ENCODE measurements around the gene GPD1L.

The GPD1L gene

DNA sequence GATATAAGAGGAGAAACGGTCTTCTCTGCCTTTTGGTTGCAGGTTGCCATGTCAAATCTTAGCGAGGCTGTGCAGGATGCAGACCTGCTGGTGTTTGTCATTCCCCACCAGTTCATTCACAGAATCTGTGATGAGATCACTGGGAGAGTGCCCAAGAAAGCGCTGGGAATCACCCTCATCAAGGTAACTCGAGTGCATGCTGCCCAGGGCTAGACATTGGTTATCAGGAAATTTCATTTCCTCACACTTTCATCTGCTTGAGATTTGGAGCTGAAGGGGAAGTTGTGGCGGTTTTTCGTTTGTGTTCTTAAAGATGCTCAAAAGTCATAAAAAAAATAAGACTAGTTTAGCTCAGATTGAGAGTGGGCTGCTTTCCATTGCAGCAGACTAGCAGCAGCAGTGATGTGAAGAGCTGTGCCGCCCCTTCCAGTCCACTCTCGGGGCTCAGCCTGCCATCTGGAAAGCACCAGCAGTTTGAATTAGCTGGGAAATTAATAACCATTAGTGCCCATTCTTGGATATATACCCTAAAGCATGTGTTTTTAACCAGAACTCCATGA, 32.2 kb downstream of the GPD1L start:
- no peak for DNase-seq

DNA sequence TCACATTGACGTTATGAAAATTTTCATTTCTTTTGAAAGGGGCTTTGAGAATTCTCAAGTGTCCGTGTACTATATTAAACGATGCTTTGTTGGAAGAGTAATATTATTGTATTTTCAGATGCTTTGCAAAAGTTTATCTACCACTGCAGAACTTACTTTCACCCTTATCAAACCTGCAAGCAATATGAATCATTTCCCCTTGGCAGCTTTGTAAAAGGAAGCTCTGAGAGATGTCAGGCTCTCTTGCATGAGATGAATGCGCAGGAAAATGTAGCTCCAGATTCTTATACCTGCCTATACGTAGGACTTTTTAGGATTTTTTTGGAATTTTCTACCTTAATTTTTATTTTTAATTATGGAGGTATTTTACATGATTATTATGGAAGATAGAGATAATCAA, 34.5 kb downstream of the GPD1L start:
- no peak for DNase-seq

DNA sequence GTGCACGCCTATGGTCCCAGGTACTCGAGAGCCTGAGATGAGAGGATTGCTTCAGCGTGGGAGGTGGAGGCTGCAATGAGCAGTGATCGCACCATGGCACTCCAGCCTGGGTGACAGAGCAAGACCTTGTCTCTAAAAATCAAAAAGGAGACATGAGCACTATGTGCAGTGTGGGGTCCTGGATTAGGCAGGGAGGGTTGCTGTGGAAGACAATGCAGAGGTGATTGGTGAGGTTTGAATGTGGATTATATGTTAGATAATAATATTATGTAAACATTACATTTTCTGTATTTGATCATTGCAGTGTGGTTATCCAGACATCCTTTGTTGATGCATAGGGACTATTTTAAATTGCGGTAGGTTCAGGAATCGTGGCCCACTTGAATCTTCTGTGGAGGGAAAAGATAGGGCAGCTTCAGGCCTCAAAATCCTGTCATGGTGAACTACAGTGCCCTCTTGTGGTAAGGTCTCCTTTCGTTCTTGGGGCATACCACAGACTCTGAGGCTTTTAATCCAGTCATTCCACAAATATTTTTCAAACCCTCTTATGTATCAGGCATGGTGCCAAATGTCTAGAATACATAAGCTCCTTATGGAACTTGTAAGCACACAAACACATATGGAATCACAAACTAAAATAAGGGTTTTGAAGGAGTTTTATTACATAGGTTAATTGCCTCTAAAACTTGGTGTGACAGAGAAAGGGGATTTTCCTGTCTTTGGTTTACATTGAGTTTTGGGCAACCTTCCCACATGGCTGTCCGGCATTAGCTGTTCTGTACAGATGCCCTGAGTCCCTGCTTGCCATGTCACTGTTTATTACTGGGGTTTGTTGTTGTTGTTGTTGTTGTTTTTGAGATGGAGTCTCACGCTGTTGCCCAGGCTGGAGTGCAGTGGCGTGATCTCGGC, 37.7 kb downstream of the GPD1L start:
- DNase-seq, result peak; percentile 74 to 86 (median 78)

DNA sequence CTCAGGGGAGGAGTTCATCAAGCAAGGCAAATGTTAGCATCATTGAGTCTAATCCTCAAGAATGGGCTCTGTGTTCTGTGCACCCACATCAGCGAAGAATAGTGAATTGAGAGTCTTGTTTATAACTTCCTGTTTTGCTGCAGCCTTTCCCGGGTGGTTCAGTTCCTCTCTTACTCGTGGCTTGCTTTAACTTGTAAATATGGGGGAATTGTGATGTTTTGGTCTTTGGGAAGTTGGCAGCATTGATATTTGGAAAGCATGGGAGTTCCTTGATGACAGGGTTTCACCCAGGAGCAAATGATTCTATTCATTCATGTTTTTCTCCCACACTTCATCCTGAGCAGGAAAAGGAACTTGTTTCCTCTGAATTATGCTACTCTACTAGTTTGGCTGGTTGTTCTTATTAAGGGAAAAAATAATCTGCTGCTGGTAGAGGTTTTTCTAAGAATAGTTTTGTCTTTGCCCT, 40.4 kb downstream of the GPD1L start:
- peak; percentile 65 to 80 (median 73) for DNase-seq

DNA sequence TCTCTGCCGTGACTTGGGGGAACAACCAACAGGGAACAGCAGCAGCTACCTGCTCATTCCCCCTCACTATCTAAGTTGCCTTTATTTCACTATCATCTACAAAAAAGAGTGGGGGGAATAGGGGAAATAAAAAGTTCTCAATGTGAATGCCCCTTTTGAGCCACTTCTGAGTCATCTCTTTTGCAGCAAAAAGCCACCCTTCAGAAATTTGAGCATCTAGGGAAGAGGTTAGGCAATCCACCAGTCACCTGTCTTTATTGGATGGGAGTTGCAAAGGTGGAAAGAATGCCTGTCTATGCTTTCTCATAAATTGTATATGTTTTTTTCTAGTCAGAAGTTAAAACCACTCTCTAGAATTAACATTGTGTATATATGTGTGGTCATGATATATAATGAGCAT, 41.1 kb downstream of the GPD1L start:
- DNase-seq, result peak in 1 of 4 experiments; percentile 14

DNA sequence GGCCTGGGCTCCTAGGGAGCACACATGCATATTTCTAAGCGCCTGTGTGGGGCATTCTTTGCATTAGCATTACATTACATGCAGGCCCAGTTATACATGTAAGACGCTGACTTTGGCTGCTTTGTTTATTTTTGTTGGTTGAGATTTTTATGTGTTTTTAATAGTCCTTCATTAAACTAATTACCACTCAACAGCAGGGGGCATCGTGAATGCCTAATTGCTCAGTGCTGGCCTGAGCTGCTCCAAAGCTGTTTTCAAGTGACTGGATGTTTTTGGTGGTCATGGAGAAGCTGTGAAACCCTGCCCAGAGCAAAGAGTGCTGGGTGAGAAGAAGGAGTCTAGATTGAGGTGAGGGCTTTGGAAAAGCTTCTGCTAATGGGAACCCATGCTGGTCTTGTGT, 41.5 kb downstream of the GPD1L start:
- DNase-seq, result no peak

DNA sequence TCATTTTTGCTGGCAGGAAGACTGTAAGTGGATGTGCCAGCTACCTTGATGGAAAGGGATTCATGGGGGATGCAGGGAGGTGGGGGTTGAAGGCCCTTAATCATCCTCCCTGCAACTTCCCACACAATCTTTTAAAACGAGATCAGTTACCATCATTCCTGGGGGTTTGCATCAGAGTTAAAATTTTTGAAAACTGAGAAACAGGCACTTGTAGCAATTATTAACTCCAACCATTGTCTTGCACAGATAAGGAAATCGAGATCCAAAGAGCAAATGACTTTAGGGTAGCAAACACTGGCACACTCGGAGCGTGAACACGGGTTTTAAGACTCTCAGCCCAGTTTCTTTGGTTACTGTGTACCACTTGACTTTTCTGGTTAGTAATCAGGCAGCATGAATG, 41.9 kb downstream of the GPD1L start:
- DNase-seq, result no peak

DNA sequence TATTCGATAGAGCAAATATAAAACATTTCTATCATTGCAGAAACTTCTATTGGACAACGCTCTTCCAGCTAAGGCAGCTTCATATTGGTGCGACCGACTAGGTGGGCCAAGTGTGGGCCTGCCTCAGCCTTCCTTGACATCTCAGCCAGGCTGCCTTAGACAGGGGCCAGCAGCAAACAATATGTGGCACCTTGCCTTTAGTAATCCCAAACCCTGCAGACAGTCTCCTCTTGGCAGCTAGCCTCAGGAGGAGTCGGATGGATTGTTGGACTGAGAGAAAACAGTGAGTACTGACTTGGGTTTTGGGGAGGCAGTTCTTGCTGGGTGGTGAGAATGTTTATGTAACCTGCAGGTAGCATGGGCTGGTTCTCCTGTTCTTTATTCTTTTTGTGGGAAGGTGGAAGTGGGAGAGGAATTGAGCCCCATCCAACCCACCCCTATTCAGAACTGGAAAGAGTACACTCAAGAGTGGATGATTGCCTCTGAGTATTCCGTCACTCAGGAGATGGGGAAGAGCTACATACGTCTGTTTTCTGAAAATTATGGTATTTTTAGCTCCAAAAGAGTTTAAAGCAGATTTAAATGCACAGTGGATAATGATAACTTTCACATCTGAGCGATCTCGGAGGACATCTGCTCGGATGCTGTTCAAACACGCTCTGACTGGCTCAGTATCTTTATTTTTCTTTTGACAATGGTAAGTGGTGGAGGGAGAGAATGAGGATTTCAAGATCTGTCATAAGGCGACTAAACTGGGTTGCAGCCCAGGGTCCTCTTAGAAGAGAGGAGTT, 47.2 kb downstream of the GPD1L start:
- no peak for DNase-seq

DNA sequence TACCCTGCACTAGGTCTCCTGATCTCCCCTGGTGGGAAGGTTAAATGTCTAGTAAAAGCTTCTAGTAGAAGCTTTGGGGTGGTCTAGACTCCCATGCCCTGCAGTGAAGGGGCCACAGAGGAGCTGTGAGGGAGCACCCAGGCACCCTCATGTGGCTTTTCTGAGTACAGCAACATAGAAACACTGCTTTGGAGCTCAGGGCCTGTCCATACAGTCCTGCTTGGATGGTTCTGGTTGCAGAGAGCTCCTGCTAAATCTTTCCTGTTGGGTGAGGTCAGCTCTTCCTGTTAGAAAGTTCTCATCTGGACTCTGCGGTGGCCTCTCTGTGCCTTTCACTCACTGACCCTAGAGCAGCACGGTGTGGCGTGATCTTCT, 47.8 kb downstream of the GPD1L start:
- DNase-seq, result no peak

DNA sequence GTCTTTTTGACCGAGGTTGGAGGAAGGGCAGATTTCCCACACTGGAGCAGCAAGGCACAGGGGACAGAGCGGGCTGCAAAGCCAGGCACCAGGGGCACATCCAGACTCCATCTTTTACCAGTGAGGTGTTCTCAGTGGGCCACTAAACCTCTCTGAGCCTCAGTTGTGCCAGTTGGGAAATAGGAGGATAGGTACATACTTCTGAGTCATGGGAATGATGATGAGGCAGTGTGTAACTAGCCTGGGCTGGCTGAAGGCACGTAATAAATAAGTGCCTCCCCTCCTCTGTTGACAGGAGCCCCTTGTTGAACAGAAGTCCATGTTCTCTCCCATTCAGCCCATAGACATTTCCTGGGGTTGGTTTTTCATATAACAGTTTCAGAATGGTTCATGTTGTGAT, 48.7 kb downstream of the GPD1L start:
- no peak for DNase-seq

DNA sequence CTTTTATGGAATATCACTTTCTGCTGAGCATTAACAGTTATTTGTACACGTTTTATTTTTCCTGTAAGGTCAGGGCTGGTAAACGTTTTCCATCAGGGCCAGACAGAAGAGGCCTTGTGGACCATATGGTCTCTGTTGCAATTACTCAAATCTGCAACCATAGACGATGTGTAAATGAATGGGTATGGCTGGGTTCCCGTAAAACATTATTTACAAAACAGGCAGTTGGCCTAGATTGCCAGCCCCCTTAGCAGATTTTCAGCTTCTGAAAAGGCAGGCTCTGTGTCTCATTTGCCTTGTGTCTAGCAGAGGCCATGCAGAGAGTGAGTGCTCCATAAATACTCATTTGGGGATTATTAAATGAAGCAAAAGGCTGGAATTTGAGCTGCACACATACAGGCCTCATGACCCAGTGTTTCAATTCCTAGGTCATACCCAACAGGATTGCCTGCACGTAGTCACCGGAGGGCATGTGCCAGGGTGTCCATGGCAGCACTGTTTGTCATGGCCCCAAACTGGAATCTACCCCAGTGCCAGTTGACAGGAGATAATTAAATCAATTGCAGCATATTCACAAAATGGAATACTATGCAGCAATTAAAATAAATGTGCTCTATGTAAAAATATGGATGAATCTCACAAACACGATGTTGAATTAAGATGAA, 51.3 kb downstream of the GPD1L start:
- DNase-seq, result no peak

DNA sequence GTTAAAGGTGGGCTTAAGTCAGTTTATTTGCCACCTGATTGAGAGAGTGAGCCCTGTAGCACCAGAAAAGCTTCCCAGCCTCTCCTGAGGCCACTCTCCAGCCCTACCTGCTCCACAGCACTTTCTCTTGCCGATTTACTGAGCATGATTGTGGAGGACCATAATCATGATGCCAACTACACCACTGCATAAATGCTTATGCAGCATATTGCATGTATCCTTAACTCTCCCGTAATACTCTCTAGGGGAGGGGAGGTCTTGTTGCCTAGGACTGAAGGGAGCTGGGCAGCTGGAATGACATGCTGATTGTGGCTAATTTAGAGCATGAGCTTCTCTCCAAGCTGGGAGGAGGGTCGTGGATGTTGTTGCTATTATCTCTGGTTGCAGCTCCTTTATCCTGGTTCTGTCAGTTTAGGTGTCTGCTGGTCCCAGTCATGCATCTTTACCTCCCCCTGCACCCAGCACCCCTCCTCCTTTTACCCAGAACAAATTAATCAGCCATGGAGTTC, 54.3 kb downstream of the GPD1L start:
- no peak for DNase-seq

DNA sequence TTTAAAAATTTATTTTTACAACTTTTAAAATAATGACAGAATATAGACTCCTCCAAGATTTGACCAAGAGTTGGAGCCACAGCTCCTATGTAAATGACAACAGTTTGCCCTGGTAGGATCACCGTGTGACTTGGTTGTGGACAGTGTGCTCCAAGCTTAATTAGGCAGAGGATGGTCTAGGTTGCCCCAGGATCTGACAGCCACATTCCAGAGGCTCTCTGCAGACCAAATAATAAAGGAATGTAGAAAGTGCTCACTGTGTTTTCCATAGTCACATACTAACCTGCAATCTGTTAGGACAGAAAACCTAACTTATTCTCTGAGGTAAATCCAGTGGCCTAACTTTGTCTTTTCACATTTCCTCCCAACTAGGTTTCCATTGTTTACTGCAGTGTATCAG, 59.0 kb downstream of the GPD1L start:
- no peak for DNase-seq

DNA sequence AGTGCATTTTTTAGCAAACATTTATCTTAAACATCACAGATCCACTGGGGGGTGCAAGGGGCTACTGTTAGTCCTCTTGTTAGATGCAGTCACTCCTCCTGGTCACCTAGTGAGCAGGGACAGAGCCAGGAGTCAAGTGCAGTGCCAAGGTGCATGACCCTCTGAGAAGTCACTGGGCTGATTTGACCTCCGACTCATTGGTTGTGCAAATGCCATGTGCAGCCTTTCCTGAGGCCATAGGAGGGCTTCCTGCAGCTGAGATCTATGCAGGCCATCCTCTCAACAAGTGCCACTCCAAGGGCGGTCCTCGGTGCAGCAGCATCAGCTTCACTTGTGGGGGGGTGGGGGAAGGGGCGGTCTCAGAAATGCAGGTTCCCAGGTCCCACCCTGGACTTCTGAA, 60.2 kb downstream of the GPD1L start:
- DNase-seq, result no peak

DNA sequence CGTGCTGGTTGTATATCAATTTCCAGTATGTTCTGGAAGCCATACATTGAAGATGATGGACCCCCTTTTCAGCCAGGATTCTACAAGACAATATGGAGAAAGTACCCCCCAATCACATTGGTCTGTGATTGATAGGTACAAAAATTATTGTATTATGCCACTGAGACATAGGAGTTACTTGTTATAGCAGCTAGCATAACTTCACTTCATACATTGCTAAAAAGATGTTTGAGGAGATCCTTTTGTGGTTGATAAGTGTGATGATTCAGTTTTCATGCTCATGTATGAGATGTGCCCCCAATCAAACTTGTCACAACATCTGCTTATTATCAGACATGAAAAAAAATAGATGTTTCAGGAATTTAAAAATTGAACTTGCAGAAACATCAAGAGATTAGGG, 66.0 kb downstream of the GPD1L start:
- DNase-seq, result no peak

DNA sequence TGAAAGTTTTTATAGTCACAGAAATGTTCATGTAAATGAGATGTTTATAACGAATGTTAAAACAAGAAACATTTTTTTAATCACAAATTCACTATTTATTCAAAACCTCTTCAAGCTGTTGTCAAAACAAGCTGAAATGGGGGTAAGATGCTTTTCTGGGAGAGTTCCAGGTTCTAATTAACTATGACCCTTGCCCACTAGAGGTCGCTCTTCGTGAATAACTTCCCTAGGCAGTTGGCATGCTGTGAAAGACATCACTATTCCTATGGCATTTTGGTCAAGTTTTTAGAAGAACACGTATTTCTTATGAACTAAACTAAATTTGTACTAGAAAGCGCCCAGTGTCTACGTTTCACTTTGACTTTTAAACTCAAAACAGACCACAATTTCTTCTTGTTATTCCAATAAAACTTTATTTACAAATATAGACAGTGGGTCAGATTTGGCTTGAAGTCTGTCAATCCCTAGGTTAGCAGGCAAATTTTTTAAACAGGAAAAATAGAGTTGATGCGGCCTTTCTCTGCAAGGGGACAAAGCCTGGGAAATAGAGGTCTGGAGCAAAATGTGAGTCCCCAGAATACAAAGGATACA, 69.3 kb downstream of the GPD1L start:
- peak; percentile 82 to 92 (median 86) for DNase-seq

DNA sequence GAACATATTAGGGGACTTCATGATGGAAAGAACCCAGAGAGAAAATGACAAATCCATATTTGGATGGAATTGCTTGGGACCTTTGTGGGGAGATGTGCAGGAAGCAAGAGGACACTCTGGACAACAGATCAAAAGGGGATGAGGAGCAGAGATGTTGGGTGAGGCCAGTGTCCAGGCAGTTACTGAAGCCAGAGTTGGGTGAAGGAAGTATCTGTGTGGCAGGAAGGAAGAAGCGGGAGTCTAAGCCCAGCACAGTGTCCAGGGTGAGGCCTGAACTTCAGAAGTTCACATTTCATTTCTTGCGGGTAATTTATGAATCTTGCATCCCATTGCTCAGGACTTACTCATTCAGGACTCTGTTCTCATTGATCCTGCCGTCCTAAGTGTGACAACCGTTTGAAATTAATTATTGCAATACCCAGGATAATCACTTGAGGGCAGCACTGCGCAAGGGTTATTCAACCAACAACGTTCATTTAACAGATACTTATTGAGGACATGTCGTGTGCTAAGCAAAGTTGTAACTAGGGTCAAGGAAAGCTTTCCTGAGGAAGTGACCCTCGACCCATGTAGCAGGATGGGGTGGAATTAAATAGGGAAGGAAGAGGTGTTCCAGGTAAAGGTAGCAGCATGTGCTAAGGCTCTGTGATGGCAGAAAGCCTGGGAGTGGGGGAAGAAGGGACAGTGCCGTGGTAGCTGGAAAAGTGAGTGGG, 70.7 kb downstream of the GPD1L start:
- DNase-seq, result peak; percentile 72 to 92 (median 78)

DNA sequence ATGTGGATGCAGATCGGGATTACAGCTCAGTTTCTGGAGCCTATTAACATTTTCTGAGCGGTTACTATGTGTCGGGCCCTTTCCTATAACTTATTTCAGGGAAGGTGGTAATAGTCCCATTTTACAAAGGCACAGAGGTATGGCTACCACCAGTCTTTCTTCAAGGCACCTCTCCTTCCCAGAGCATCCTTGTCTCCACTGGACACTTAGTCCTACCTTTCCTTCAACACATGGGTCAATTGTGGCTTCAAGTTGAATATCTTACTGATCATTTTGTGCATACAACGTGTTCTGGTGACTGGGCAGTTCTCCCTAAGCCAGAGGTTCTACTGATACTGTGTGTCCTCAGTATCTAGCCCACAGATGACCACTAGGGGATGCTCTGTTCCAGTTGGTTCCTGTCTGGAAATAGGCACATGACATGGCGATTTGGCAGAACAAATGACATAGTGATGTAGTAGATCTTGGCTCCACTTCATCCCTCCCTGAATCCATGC, 71.3 kb downstream of the GPD1L start:
- DNase-seq, result peak; percentile 72 to 81 (median 78)

DNA sequence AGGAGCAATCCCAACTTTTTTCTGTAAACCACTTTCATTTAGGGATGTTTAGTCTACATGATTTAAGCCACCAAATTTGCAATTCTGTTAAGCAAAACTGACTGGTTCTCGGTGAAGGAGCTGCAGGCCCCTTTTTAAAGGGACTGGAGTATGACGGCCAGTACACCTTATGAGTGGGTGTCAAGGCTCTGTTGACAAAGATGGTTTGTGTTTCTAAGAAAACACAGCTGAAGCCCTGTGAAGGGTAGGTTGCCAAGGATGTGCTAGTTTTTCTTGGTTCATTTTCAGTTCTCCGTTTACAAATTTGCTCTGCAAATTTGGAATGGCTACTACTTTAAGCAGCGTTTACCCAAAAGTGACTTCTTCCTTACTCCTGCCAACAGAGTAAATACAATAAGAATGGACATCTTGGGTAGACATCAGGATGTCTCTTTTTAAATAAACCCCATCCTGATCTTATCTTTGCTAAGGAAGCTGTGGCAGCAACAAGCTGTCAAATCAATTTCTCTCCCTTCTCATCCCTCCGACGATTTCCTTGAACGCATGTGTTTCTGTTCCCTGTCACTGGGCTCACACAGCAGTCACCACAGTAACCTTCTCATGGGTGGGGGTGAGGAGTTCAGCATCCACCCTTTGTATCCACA, 73.8 kb downstream of the GPD1L start:
- DNase-seq, result no peak

DNA sequence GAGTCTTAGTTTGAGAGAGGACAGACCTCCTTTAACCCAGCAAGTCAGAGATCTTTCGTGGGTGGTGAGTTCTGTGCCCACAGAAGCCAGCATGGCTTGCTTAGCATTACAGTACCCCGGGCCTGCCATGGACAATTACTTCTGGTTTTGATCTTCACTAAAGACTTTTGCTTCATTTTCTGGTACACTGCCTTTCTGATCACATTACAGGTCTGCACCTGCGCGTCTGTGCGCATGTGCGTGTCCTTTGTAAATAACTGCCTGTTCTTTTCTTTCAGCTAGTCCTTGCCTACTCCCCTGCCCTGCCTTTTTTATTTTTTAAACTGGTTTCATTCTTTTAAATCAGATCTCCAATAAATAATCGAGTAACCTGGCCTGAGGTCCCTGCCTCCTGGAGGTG, 74.9 kb downstream of the GPD1L start:
- DNase-seq, result no peak

DNA sequence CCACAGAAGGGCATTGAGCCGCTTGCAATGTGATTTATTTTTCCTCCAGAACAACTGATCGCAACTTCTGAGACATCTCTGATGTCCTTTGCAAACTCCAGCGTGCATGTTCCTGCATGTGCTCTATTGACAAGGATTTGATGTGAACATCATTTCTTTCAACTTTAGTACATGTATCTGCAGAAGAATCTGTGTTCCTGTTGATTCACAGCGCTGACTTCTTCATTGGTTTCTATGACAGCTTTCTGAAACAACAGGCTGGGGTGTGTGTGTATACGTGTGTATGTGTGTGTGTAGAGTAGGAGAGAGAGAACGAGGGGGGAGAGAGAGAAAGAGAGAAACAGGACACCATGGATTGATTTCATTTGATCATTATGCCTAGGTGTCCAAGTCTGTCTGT, 75.4 kb downstream of the GPD1L start:
- no peak for DNase-seq
